Urinary bladder (tissue), 4 donors: ENCODE data around the gene EML4. TPM values are rescaled to one million over a fixed set of nuclear protein-coding genes. Genes with fewer than 3 reads are reported as not detected.
"Not testable (repeated sequence)": the region's sequence is repeated elsewhere in the genome, so short reads cannot be mapped to it uniquely, and the experiment has no call there.

Experiments
- DNase-seq: peaks from one replicate; pipeline ENCODE4 v3.0.0-alpha.2; 2015; ENCODE audit errors: extremely low spot score
- H3K27ac ChIP-seq: one replicate; pipeline ENCODE4 v1.5.1; 2013; ENCODE audit warnings: low read depth, mild to moderate bottlenecking, moderate library complexity
- H3K36me3 ChIP-seq: one replicate; pipeline ENCODE4 v1.6.1; 2013; ENCODE audit warnings: mild to moderate bottlenecking, moderate library complexity; ENCODE audit not compliant: insufficient read depth
- H3K4me1 ChIP-seq: one replicate; pipeline ENCODE4 v1.6.1; 2013; ENCODE audit warnings: mild to moderate bottlenecking, moderate library complexity; ENCODE audit not compliant: insufficient read depth
- H3K4me3 ChIP-seq: one replicate; pipeline ENCODE4 v1.5.1; 2013; ENCODE audit warnings: low read depth, low read length
- WGBS: extraction: QIAGEN DNeasy Blood & Tissue Kit; methylation state at CpG from one replicate; pipeline ENCODE4 v1.1.7; 2013; 5-methylcytosine and 5-hydroxymethylcytosine counted together
- polyA plus RNA-seq: library from polyadenylated mRNA; stranded (reverse); fragments of 200-250 nt; gene quantifications from one replicate; pipeline ENCODE4 v1.2.3, GENCODE V29; 2013
- total RNA-seq: library from RNA; depleted of rRNA; stranded (reverse); fragments of >200 nt; gene quantifications from one replicate; pipeline ENCODE4 v1.2.3, GENCODE V29; 2014
- donor health status: healthy with polysubstance abuse.
- donor health status: healthy.

The EML4 gene
- total and polyA plus RNA-seq, 2 donors: 11.4 to 93.6 TPM

- no peaks in the 10 kb centered on the region for H3K4me1 ChIP-seq
- 93% methylated on average over 4 of the region's 4 CpGs for WGBS
- DNase-seq: no peak
- no peak overlapping the region for H3K4me3 ChIP-seq
- peaks cover 2% of the 10 kb centered on the region for H3K36me3 ChIP-seq
- no peak overlapping the region for H3K27ac ChIP-seq
Measured at GRCh38 chr2:42332575-42332974, 163.4 kb downstream of the EML4 start.

GRCh38 chr2:42333579-42333978, 164.4 kb downstream of the EML4 start:
- DNase-seq: no peak
- H3K4me3 ChIP-seq: no peak overlapping the region
- no peak overlapping the region for H3K27ac ChIP-seq
- peaks cover 2% of the 10 kb centered on the region for H3K36me3 ChIP-seq
- WGBS: 95% methylated on average over 4 of the region's 4 CpGs
- H3K4me1 ChIP-seq: no peaks in the 10 kb centered on the region

GRCh38 chr2:42334220-42334619, 165.1 kb downstream of the EML4 start:
- 93% methylated on average over 3 of the region's 3 CpGs for WGBS
- peaks cover 2% of the 10 kb centered on the region for H3K36me3 ChIP-seq

GRCh38 chr2:42334865-42335264, 165.7 kb downstream of the EML4 start:
- H3K4me1 ChIP-seq, H3K27ac ChIP-seq, DNase-seq, H3K4me3 ChIP-seq, H3K36me3 ChIP-seq: not testable (repeated sequence)
- 96% methylated on average over 6 of the region's 6 CpGs for WGBS

More at GRCh38 chr2:42334220-42334619, 165.1 kb downstream of the EML4 start:
- Histone ChIP-seq H3K27ac (no peak overlapping the region), H3K4me1 (no peaks in the 10 kb centered on the region), H3K4me3 (no peak overlapping the region)
- DNase-seq: no peak

- no peak overlapping the region for H3K4me3 ChIP-seq
- H3K27ac ChIP-seq: no peak overlapping the region
- peaks cover 2% of the 10 kb centered on the region for H3K36me3 ChIP-seq
- WGBS: 96% methylated on average over 10 of the region's 10 CpGs
- no peak for DNase-seq
- H3K4me1 ChIP-seq: no peaks in the 10 kb centered on the region
Measured at GRCh38 chr2:42335514-42336104, 166.5 kb downstream of the EML4 start.

GRCh38 chr2:42336361-42336965, 167.3 kb downstream of the EML4 start:
- no peak for DNase-seq
- 97% methylated on average over 9 of the region's 9 CpGs for WGBS
- no peak overlapping the region for H3K27ac ChIP-seq
- H3K36me3 ChIP-seq: peaks cover 2% of the 10 kb centered on the region
- H3K4me3 ChIP-seq: no peak overlapping the region
- no peaks in the 10 kb centered on the region for H3K4me1 ChIP-seq

- WGBS: 96% methylated on average over 5 of the region's 5 CpGs
- H3K4me3 ChIP-seq: no peak overlapping the region
- no peaks in the 10 kb centered on the region for H3K4me1 ChIP-seq
- DNase-seq: no peak
- H3K36me3 ChIP-seq: no peaks in the 10 kb centered on the region
- H3K27ac ChIP-seq: no peak overlapping the region
Measured at GRCh38 chr2:42337356-42337820, 168.2 kb downstream of the EML4 start.

- WGBS: 95% methylated on average over 28 of the region's 28 CpGs
- DNase-seq: no peak
- no peaks in the 10 kb centered on the region for H3K36me3 ChIP-seq
- H3K4me1 ChIP-seq: no peaks in the 10 kb centered on the region
- no peak overlapping the region for H3K27ac ChIP-seq
- no peak overlapping the region for H3K4me3 ChIP-seq
Measured at GRCh38 chr2:42337846-42338566, 168.9 kb downstream of the EML4 start.

GRCh38 chr2:42338567-42339190, 169.5 kb downstream of the EML4 start:
- H3K4me1 ChIP-seq: no peaks in the 10 kb centered on the region
- 92% methylated on average over 13 of the region's 13 CpGs for WGBS
- DNase-seq: no peak
- no peak overlapping the region for H3K27ac ChIP-seq
- H3K4me3 ChIP-seq: no peak overlapping the region
- no peaks in the 10 kb centered on the region for H3K36me3 ChIP-seq

GRCh38 chr2:42339191-42339912, 170.2 kb downstream of the EML4 start:
- no peak overlapping the region for H3K4me3 ChIP-seq
- no peak for DNase-seq
- H3K27ac ChIP-seq: no peak overlapping the region
- WGBS: 87% methylated on average over 21 of the region's 21 CpGs
- no peaks in the 10 kb centered on the region for H3K4me1 ChIP-seq
- H3K36me3 ChIP-seq: no peaks in the 10 kb centered on the region

- Histone ChIP-seq H3K4me1 (no peaks in the 10 kb centered on the region), H3K4me3 (no peak overlapping the region), H3K27ac (no peak overlapping the region), H3K36me3 (no peaks in the 10 kb centered on the region)
- DNase-seq: no peak
- 93% methylated on average over 23 of the region's 23 CpGs for WGBS
Measured at GRCh38 chr2:42340045-42340937, 171.1 kb downstream of the EML4 start.

- no peaks in the 10 kb centered on the region for H3K4me1 ChIP-seq
- DNase-seq: no peak
- no peaks in the 10 kb centered on the region for H3K36me3 ChIP-seq
- H3K4me3 ChIP-seq: no peak overlapping the region
- H3K27ac ChIP-seq: no peak overlapping the region
- 92% methylated on average over 10 of the region's 10 CpGs for WGBS
Measured at GRCh38 chr2:42340938-42341636, 171.9 kb downstream of the EML4 start.
